Heart left ventricle (tissue), 13 donors: ENCODE measurements around the gene GALNT13.

ENCODE experiments used
- CTCF ChIP-seq, 12 donors: fragments of 200-600 bp; sonication (generic) in 4 of 12; IDR thresholded peaks; one replicate each; pipeline versions ENCODE4 v1.5.0 to v1.8.0; 2018 to 2022; ENCODE audit warnings: antibody characterized with exemption in 12 of 12, mild to moderate bottlenecking in 5 of 12
- POLR2A ChIP-seq, 2 donors: fragments of 450-650 bp; IDR thresholded peaks; one replicate each; pipeline ENCODE4 v1.6.1; 2017; ENCODE audit warnings: antibody characterized with exemption in 2 of 2, mild to moderate bottlenecking in 2 of 2, moderate library complexity in 2 of 2
- donor health status: ischemic (EF 13 %, LVEDD 7.1; RV severe dilation, severe dysfunction).
- donor health status: DM: no; HTN: yes; CAD: no.
- donor health status: DM: no; HTN: no; CAD: no.
- donor health status: ischemic (EF 25% LVEDD 6.9; RV normal size, moderate dysfunction).
- donor health status: ischemic (EF 25% LVEDD 5.7; RV mildly dilated, moderate dysfunction).
- donor health status: ischemic (EF 35%, LVEDD 5.7; RV mildly dilated, moderate dysfunction).
- donor health status: nonischemic (EF 11% LVEDD 7.7; RV severe dilation, severe dysfunction).
- donor health status: DM: yes; HTN: yes; CAD: no.
- donor health status: PGD.
- donor health status: ischemic (EF 29% LVEDD 5.4; RV normal size, mild dysfunction).
- donor health status: nonischemic (EF 23%, LVEDD 6.1; RV moderate dilation, normal function).

DNA sequence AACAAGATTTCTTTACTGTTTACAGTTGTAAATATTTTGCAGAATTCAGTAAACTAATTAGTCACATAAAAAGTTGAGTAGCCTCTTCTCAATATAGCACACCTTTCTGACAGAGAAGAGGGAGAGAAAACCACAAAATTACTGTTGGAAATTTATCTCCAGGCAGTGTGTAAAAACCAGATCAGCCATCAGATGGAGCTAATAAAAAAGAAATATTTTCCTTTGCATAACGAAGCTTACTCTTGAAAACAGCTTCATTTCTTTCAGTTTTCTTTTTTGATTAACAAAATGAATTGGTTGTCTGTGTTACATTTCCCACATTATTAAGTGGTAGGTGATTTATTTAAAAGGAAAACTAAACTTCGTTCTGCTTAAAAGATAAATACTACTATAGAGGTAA, 567.4 kb downstream of the GALNT13 start:
- TF ChIP-seq CTCF (IDR thresholded peaks at IDR 0.05) (peak in 5 of 12 donors; percentile 9 to 36 (median 33)), POLR2A (IDR thresholded peaks at IDR 0.05) (no peak)
